GM10248 (cell line): Measurements from ENCODE around the gene CPVL.

Source experiments
- CTCF ChIA-PET: fragments of 300-600 bp; sonication (Branson Sonifier 250); formaldehyde crosslinking; extraction: SDS; loops from one replicate; lab custom pipeline; 2021; ENCODE audit warnings: antibody characterized with exemption; lab: Yijun Ruan, JAX
- POLR2A ChIA-PET: fragments of 350-650 bp; sonication (Branson Sonifier 250); formaldehyde crosslinking; extraction: SDS; loops from one replicate; lab custom pipeline; 2020; ENCODE audit warnings: antibody characterized with exemption; lab: Yijun Ruan, JAX
- DNase-seq: peaks from one replicate; pipeline ENCODE4 v3.0.0; 2012; ENCODE audit errors: extremely low spot score
- TF ChIP-seq, protein P1 (sequence below): IDR thresholded peaks from 2 replicates; pipeline ENCODE4 v1.5.1; 2012; ENCODE audit warnings: mild to moderate bottlenecking, low read depth; ENCODE audit errors: extremely low read depth, missing control alignments, control extremely low read depth

CPVL gene

DNA sequence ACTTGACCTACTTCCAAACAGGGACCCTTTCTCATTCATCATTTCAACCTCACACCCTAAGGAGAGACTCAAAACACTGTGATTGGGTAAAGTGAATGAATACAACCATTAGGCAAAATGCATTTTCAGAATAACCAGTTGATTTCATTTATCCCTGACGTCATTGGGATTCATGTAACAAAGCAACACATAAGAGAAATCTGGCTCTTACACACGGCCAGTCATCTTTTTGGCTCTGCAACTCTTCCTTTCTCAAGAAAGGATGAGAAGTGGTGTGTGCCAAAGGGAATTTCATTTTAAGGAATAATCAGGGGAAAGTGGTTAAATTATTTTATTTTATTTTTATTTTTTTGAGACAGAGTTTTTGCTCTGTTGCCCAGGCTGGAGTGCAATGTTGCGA lies 83.1 kb downstream of the CPVL start:
- POLR2A ChIA-PET = no interaction called here
- CTCF ChIA-PET = no interaction called here
- TF ChIP-seq, protein P1, sequence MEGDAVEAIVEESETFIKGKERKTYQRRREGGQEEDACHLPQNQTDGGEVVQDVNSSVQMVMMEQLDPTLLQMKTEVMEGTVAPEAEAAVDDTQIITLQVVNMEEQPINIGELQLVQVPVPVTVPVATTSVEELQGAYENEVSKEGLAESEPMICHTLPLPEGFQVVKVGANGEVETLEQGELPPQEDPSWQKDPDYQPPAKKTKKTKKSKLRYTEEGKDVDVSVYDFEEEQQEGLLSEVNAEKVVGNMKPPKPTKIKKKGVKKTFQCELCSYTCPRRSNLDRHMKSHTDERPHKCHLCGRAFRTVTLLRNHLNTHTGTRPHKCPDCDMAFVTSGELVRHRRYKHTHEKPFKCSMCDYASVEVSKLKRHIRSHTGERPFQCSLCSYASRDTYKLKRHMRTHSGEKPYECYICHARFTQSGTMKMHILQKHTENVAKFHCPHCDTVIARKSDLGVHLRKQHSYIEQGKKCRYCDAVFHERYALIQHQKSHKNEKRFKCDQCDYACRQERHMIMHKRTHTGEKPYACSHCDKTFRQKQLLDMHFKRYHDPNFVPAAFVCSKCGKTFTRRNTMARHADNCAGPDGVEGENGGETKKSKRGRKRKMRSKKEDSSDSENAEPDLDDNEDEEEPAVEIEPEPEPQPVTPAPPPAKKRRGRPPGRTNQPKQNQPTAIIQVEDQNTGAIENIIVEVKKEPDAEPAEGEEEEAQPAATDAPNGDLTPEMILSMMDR = no peak
- DNase-seq = no peak

DNA sequence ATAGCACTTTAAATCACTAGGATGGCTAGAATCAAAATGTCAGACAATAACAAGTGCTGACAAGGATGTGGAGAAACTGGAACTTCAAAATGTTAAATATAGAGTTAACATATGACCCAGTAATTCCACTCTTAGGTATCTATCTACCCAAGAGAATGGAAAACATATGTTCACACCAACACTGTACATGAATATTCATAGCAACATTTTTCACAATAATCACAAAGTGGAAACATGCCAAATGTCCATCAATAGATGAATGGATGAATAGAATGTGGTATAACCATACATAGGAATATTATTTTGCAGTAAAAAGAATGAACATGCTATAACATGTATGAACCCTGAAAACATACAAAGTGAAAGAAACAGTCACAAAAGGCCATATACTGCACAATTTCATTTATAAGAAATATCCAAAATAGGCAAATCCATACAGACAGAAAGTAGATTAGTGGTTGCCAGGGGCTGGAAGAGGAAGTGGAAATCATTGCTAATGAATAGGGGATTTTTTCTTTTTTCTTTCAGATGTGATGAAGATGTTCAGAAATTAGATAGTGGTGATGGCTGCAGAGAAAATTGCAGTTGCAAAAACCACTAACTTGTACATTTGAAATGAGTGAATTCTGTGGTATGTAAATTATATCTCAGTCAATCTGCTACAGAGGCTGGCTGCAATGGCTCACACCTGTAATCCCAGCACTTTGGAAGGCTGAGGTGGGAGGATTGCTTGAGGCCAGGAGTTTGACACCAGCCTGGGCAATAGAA lies 93.0 kb downstream of the CPVL start:
- TF ChIP-seq, protein P1 = no peak
- ChIA-PET POLR2A (no interaction called here), CTCF (no interaction called here)
- DNase-seq = no peak

DNA sequence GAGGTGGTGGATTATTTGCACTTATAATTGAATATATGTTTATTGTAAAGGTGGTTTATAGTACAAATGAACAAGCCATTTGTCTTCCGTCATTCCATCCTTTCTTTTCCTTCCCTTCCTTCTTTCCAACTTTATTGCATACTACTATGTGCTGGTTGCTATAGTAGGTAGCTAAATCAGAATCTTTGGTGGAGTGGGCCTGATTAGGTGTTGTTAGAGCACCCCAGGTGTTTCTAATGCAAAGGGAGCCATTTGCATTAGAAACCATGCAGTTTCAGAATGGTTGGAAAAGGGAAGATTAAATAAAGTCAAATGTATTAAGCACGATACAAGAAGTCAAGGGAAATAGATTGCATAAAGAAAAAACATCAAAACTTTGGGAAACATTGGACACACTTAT lies 99.4 kb downstream of the CPVL start:
- TF ChIP-seq, protein P1 = no peak
- CTCF ChIA-PET = interaction anchor here (1.5 kb wide), 1 partner anchor 15 kb away, joined by 3 read pairs; no protein-coding TSS in a partner anchor
- DNase-seq = no peak
- POLR2A ChIA-PET = no interaction called here

DNA sequence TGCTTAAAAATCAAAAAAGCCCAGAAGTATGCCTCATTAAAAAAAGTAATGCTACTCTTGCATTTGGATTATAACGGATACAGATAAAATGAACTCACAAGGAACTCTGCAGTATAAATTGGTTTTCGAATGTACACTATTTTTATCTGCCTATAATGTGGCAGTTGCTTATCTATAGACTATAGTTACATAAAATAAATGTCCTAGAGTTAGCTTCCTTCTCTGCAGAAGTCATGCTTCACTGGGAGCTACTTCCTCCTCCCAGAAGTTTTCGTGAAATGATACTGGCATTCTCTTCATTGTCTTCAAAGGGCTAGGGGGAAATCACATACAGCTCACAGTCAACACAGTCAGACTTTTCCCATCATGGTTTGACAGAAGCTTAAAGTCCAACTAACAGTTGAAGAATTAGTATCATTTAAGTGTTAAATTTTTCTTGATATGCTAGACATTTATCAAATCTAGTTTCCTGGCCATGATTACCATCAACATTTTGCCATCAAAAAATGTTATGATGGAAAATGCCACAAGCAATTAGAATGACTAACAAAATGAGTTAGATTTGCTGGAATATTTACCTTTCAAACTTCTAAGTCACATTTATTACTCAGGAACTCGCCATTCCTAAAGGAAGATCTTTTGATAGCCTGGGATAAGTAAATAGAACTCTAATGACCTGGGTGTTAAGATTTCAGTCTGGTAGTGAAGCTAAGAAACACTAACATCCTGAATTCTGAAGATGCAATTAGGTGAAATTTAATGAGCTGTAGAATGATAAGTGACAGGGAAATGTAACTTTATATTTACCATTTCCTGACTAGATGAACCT lies 100.9 kb downstream of the CPVL start:
- ChIA-PET CTCF (interaction anchor here (0.7 kb wide), 1 partner anchor 13 kb away, joined by 3 read pairs; no protein-coding TSS in a partner anchor), POLR2A (no interaction called here)
- TF ChIP-seq, protein P1 = no peak
- DNase-seq = no peak

DNA sequence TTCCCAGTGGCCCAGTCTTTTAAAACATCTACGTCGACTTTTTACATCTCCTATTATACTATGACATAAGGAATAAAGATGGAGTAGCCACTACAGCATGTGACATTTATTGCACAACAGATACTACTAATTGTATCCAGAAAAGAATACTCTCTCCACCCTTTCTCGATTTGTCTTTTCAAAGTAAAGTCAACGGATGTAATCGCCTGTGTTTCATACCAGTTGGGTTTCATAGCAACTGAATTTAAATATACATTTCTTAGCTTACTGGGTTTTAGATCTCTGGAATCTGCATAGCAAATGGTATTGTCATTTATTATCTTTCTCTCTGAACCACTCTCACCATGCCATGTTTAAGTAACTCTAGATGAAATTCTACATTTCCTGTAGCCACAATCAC lies 101.8 kb downstream of the CPVL start:
- TF ChIP-seq, protein P1 = no peak
- no peak for DNase-seq
- POLR2A ChIA-PET = no interaction called here
- CTCF ChIA-PET = no interaction called here

DNA sequence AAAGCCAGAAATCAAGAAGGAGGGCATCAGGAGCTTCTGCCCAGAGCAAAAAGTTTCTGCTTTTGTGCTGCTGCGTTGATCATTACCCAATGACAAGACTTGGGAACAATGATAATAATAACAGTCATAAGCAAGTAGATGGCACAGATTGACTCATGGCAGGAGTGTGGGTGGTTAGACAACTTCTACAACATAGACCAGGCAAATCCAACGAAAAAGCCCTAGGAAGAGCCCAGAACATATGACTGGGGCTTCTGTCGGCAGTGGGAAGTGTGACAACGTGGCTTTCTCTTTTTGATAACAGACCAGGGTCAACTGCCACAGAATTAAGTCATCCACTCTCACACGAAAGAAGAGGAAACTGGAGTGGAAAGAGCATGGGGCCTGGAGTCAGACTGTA lies 102.8 kb downstream of the CPVL start:
- ChIA-PET CTCF (interaction anchor here (1.6 kb wide), 1 partner anchor 121 kb away, joined by 4 read pairs; no protein-coding TSS in a partner anchor), POLR2A (no interaction called here)
- DNase-seq = no peak
- TF ChIP-seq, protein P1 = no peak
